HG03039 (cell line): Measurements from ENCODE around the gene AGPAT3.

Source experiments
- ATAC-seq: cut with Tn5 transposase; IDR thresholded peaks from one replicate; pipeline ENCODE4 v1.9.1; 2021; ENCODE audit warnings: mild to moderate bottlenecking, moderate library complexity; ENCODE audit not compliant: unreplicated experiment

Gene AGPAT3

DNA sequence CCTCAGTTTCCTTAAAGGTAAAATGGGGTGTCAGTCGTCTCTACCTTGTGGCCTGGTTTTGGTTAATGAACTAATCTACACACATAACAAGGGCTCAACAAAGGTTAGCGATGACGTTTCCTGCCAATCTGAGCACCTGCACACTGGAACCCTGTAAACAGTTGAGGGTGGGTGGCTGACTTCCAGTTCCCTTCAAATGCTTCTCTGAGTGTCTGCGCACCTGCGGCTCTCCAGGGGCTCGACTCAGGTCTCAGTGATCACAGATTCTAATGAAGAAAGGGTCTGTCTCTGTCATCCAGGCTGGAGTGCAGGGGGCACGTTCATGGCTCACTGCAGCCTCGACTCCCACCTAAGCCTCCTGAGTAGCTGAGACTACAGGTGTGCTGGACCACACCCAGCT lies 3.3 kb upstream of the AGPAT3 start:
- ATAC-seq = no peak

DNA sequence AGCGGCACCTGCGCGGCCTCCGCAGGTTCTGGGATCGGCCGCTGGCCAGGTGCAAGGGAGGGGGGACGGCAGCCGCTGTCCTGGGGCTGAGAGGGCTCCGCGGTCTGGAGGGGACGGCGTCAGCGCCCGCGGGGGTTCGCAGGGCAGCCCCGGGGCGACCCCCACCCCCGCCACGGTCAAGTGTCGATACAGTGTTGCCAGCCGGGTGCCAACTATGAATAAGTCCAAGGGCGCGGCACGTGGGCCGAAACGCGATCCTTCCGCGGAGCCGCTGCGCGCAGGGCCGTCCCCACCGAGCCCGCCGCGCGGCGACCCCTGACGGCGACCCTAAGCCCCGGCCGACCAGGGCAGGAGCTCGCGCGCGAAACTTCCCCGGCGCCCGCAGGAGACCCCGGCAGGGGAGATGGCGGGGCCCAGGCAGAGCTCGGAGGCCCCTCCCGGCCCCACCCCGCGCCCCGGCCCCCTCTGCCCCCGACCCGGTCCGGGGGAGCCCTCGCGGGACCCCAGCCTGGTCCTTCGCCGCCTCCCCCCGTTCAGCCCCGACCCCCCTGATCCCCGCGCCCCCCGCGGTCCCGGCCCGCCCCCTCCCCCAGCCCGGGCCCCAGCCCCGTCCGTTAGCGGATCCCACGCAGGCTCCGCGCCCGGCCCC lies 586 bp upstream of the AGPAT3 start:
- ATAC-seq = no peak

DNA sequence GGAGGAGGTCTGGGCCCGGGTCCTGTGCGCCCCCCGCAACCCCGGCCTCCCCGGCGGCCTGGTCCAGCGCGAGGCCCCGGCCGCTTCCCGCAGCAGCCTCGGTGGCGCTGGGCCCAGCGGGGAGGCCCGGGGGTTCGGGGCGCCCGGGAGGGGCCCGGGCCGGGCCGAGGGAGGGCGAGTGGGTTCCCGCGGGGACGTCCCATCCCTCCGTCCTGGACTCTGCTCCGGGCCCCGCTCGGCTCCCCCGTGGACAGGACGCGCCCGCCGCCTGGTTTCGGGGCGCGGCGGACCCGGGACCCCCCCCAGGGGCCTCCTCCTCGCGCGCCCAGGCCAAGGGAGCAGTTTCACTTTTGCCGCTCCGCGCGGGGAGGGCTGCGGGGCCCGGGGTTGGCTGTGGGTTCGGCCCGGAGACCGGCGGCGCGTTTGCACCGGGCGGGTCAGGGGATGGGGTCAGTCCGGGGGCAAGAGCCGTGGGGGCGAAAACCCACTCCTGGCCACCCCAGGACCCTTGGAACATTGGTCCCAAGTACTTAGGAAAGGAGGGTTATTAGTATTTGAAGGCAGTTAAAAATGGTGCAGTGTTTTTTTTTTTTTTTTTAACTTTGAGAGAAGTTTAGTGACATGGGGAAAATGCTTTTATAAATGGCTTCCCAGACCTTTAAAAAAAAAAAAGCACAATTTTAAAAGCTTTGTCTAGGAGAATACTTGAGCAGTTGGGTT lies 677 bp downstream of the AGPAT3 start:
- ATAC-seq = no peak

DNA sequence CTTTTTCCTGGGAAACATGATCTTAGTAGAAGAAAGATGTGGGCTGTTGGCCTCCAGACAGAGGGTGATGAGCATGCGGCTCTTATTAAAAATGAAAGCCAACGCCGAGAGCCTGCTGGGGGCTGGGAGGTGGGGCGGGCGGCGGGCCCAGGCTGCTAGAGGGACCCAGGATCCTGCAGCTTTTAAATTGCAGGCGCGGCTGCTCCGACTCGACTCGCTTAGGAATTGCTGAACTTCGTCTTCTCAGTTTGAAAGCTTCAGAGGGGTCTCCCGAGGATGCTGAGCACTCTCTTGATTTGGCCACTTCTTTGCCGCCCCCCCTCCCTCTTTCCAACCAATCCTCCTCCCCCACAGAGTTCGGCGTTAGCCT lies 1.2 kb downstream of the AGPAT3 start:
- ATAC-seq = no peak

DNA sequence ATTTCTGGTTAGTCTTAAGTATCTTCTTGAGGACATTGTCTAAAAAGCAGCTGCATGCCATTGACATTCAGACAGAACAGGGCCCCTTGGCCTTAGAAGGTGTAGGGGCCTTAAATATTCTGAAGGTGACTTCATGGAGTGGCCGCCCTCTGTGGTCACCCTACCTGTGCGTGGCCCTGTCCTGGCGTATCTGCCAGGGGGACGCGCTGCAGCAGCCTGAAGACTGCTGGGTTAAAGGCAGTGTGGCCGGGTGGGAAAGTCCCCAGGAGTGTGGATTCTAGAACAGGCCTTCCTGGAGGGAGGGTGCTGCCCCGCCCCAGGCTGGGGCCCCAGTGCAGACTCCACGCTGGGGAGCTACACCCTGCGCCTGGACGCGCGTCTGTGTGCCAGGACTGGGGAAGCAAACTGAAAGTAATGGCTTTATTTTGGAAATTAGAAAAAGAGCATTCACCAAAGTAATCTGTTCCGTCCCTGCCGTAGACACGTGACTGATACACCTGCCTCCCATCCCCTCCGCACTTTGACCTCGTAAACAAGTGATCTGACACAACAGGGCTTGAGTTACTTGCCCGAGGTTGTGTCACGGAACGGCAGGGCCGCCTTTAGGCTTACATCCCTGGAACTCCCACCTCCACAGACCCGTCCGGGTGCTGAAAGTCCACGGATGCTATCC lies 1.8 kb downstream of the AGPAT3 start:
- peak; percentile 34 for ATAC-seq

DNA sequence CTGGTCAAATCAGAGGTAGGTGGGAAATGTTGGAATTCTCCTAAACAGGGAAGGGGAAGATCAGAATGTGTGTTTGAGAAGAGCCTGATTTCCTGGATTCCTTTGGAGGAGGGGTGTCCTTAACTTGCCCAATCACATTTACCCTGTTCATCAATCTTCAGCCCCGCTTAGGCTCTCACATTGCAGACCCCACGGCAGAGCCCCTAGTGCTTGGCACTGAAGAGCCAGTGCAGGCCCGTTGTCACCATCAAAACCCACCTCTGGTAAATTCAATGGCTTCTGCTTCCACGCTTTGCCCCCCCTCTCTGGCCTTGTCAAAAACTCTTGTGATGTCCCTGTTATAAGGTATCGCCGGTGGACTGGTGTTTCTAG lies 2.3 kb downstream of the AGPAT3 start:
- ATAC-seq = no peak

DNA sequence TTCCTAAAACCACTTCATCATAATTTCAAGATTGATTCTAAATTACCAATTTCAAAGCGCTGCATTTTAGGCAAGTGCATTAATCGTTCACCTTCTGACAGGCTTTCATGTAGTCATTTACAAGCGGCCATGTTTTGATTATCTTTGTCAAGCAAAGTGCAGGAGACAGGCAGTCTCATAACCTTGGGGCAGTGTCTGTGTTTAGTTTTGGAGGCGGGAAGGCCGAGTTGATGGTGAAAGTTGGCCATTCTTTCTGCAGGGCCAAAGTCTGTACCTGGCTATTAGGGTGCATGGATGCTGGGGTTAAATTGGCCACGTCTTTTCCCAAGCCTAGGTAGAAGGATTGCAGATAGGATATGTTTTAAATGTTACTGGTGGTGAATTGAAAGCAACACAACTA lies 2.9 kb downstream of the AGPAT3 start:
- no peak for ATAC-seq

GRCh38 chr21:43868461-43868860 lies 3.4 kb downstream of the AGPAT3 start:
- ATAC-seq = no peak

GRCh38 chr21:43869486-43870325 lies 4.7 kb downstream of the AGPAT3 start:
- no peak for ATAC-seq

GRCh38 chr21:43871487-43871886 lies 6.5 kb downstream of the AGPAT3 start:
- no peak for ATAC-seq

DNA sequence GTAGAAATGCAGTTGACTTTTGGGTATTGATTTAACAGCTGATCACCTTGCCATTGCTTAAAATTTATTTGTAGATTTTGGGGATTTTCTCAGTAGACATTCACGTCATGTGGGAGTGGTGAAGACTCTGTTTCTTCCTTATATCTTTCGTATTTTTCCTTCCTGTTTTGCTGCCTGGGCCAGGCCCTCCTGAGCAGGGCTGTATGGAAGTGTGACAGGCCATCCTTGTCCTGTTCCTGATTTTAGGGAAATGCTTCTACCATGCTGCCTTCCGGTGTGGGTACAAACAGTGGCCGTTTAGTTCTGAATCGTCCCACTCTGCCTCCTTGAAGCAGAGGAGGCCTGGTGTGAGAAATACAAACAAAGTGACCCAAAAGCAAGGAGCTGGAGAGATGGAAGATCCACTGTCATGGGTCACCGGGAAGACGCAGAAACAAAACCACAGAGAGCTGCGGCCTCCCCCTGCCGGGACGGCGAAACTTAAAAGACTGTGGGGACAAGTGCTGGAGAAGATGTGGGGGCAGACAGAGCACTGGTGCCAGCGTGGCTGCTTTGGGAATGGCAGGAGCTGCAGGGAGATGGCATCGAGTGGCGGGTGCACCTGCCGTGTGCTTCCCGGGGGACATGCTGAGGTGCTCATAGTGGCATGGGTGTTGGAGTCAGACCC lies 7.6 kb downstream of the AGPAT3 start:
- no peak for ATAC-seq

GRCh38 chr21:43873673-43874072 lies 8.7 kb downstream of the AGPAT3 start:
- ATAC-seq = no peak

GRCh38 chr21:43874085-43874805 lies 9.2 kb downstream of the AGPAT3 start:
- no peak for ATAC-seq

DNA sequence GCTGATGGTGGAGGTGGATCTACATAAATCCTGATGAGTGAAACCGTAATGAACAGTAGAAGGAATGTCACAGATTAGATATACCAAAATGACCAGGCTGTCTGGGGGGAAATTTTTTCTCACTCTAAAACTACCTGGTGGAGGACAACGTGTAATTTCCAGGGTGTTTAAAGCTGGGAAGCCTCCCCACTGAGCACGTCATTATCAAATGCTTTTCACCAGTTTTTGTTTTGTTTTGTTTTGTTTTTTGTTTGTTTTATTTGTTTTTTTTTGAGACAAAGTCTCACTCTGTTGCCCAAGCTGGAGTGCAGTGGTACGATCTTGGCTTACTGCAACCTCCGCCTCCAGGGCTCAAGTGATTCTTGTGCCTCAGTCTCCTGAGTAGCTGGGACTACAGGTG lies 11.6 kb downstream of the AGPAT3 start:
- no peak for ATAC-seq

GRCh38 chr21:43877936-43878575 lies 13.0 kb downstream of the AGPAT3 start:
- ATAC-seq = no peak

DNA sequence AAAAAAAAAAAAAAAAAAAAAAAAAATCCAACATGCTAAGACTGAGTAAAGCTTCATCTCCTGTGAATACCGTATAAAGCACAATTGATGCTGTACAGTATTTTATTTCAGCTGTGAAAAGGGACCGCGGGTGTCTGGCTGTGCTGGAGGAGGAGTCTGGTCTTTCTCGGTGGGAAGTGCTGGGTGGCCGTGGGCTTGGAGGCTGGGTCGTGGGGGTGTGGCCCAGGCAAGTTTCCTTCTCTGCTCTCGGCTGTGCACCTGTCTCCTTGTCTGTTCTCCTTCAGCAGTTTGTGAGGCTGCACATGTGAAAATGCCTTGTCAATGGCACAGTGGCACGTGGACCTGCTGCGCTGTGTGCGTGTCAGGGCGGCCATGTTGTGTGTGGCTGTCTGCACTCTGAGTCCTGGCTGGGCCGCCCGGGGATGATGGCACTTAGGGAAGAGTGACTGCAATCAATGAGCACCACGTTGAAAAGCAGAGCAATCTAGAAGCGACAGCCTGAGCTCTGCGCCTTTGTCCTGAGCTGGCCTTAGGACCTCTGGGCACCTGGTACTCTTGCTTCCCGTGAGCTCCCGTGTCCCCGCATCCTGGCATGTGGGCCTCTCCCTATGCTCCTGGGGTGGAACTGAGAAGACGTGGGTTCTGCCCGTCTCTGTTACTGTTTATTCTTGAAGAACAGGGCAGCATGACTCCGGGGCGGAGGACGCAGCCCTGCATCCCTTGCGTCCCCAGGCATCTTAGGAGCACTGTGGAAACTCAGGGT lies 14.5 kb downstream of the AGPAT3 start:
- ATAC-seq = no peak

DNA sequence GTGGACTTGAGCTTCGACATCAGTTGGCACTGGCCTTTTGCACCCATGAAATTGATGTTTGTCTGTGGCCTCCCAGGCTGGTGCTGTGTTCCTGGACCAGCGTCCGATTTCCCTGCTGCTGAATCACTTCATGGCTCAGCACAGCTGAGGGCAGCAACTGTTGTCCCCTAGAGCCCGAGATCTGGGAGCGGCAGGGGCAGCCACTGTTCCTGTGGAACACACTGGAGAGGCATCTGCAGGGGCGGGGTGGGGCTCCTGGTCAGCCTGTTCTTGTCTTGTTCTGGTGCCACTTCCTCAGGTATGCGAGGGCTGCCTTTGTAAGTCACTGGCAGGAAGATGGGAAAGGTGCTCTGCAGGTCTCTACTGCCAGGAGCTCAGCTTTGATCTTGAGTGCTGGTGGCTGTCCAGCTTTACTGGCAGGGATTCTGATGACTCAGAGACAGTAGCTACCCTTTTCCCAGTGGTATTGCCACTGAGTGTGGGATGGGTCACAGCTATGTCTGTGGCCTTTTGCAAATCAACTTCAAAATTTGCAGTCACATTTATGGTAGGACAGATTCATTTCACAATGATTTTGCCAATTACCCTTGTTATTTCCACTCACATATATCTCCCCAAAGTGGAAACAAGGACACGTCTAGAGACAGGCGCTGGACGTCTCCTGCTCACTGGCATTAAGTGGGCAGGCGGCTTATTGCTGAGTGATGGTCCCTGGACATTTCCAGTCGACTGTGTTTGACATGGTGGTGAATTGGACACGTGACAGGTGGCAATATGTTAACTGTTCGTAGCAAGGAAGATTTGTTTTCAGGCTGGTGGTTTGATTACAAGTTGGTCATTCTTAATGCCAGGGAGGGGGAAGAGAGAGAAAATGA lies 15.3 kb downstream of the AGPAT3 start:
- no peak for ATAC-seq

- ATAC-seq = no peak
These were observed 16.3 kb downstream of the AGPAT3 start for GRCh38 chr21:43881283-43881682.
